ENCODE results near the gene IL32.
"Not testable (repeated sequence)": the region's sequence is repeated elsewhere in the genome, so short reads cannot be mapped to it uniquely, and the experiment has no call there.

IL32 gene

GRCh38 chr16:3069146-3069545 lies 3.7 kb downstream of the IL32 start:
- in situ Hi-C loops (cut with MboI; ENCODE audit: low sequenced_read_pairs), result not testable (repeated sequence)

- in situ Hi-C loops (cut with MboI; ENCODE audit: low sequenced_read_pairs), result no loop called here
Observed at GRCh38 chr16:3070608-3071111, 5.2 kb downstream of the IL32 start.

- in situ Hi-C loops (cut with MboI; ENCODE audit: low sequenced_read_pairs), result no loop called here
Observed at GRCh38 chr16:3071655-3072054, 6.2 kb downstream of the IL32 start.

GRCh38 chr16:3072148-3072547 lies 6.7 kb downstream of the IL32 start:
- in situ Hi-C loops (cut with MboI; ENCODE audit: low sequenced_read_pairs), result not testable (repeated sequence)

- in situ Hi-C loops (cut with MboI; ENCODE audit: low sequenced_read_pairs), result not testable (repeated sequence)
Observed at GRCh38 chr16:3072576-3073263, 7.3 kb downstream of the IL32 start.

- in situ Hi-C loops (cut with MboI; ENCODE audit: low sequenced_read_pairs), result no loop called here
Observed at GRCh38 chr16:3073448-3073847, 8.0 kb downstream of the IL32 start.

- in situ Hi-C loops (cut with MboI; ENCODE audit: low sequenced_read_pairs), result no loop called here
Observed at GRCh38 chr16:3074860-3075522, 9.6 kb downstream of the IL32 start.

GRCh38 chr16:3075523-3075915 lies 10.1 kb downstream of the IL32 start:
- in situ Hi-C loops (cut with MboI; ENCODE audit: low sequenced_read_pairs), result no loop called here

GRCh38 chr16:3075946-3076345 lies 10.5 kb downstream of the IL32 start:
- in situ Hi-C loops (cut with MboI; ENCODE audit: low sequenced_read_pairs), result not testable (repeated sequence)

GRCh38 chr16:3076577-3076976 lies 11.1 kb downstream of the IL32 start:
- in situ Hi-C loops (cut with MboI; ENCODE audit: low sequenced_read_pairs), result no loop called here

- in situ Hi-C loops (cut with MboI; ENCODE audit: low sequenced_read_pairs), result no loop called here
Observed at GRCh38 chr16:3080024-3080423, 14.6 kb downstream of the IL32 start.

- in situ Hi-C loops (cut with MboI; ENCODE audit: low sequenced_read_pairs), result not testable (repeated sequence)
Observed at GRCh38 chr16:3081957-3082356, 16.5 kb downstream of the IL32 start.

GRCh38 chr16:3083408-3083807 lies 18.0 kb downstream of the IL32 start:
- in situ Hi-C loops (cut with MboI; ENCODE audit: low sequenced_read_pairs), result not testable (repeated sequence)

GRCh38 chr16:3084491-3084890 lies 19.1 kb downstream of the IL32 start:
- in situ Hi-C loops (cut with MboI; ENCODE audit: low sequenced_read_pairs), result no loop called here

- in situ Hi-C loops (cut with MboI; ENCODE audit: low sequenced_read_pairs), result no loop called here
Observed at GRCh38 chr16:3084969-3085670, 19.7 kb downstream of the IL32 start.

GRCh38 chr16:3085868-3086595 lies 20.6 kb downstream of the IL32 start:
- in situ Hi-C loops (cut with MboI; ENCODE audit: low sequenced_read_pairs), result no loop called here

- in situ Hi-C loops (cut with MboI; ENCODE audit: low sequenced_read_pairs), result no loop called here
Observed at GRCh38 chr16:3086596-3087242, 21.3 kb downstream of the IL32 start.

- in situ Hi-C loops (cut with MboI; ENCODE audit: low sequenced_read_pairs), result no loop called here
Observed at GRCh38 chr16:3087243-3088235, 22.1 kb downstream of the IL32 start.

GRCh38 chr16:3088450-3088849 lies 23.0 kb downstream of the IL32 start:
- in situ Hi-C loops (cut with MboI; ENCODE audit: low sequenced_read_pairs), result no loop called here
